Measurements from ENCODE around the gene HIVEP3.

GRCh38 chr1:41639332-41639936, 279.3 kb downstream of the HIVEP3 start:
- TF ChIP-seq, protein P1, sequence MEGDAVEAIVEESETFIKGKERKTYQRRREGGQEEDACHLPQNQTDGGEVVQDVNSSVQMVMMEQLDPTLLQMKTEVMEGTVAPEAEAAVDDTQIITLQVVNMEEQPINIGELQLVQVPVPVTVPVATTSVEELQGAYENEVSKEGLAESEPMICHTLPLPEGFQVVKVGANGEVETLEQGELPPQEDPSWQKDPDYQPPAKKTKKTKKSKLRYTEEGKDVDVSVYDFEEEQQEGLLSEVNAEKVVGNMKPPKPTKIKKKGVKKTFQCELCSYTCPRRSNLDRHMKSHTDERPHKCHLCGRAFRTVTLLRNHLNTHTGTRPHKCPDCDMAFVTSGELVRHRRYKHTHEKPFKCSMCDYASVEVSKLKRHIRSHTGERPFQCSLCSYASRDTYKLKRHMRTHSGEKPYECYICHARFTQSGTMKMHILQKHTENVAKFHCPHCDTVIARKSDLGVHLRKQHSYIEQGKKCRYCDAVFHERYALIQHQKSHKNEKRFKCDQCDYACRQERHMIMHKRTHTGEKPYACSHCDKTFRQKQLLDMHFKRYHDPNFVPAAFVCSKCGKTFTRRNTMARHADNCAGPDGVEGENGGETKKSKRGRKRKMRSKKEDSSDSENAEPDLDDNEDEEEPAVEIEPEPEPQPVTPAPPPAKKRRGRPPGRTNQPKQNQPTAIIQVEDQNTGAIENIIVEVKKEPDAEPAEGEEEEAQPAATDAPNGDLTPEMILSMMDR (optimal IDR thresholded peaks at IDR 0.05 in 1 of 3, IDR thresholded peaks at IDR 0.05 in 1 of 3, conservative IDR thresholded peaks at IDR 0.05 in 1 of 3; ENCODE audit: extremely low read depth in 1 of 3, insufficient read depth in 2 of 3, low read length in 3 of 3): no peak
- no peak for TF ChIP-seq EZH2 (IDR thresholded peaks at IDR 0.05; ENCODE audit: low read length)

All from keratinocyte (primary cell).